T-helper 17 cell (primary cell): Measurements from ENCODE around the gene PSKH1. TPM values are rescaled to one million over a fixed set of nuclear protein-coding genes. Genes with fewer than 3 reads are reported as not detected.
A peak's percentile ranks its signal among the peaks of the same experiment; 100 is the strongest.

Source experiments
- ATAC-seq: fragments of 150-1000 bp; cut with Tn5 transposase; 2 replicates; pipeline ENCODE4 v1.10.0; 2021; ENCODE audit warnings: mild to moderate bottlenecking, moderate library complexity
- DNase-seq, 3 donors: peaks; one replicate each; pipeline versions ENCODE4 v3.0.0 to v3.0.0-alpha.2; 2020 to 2021
- H3K9me3 ChIP-seq: one replicate; pipeline ENCODE4 v1.7.0; 2013; ENCODE audit warnings: low read length, mild to moderate bottlenecking; ENCODE audit not compliant: control insufficient read depth, poor library complexity, severe bottlenecking
- H3K27ac Mint-ChIP-seq: one replicate; pipeline ENCODE4 v1.8.0; 2022; ENCODE audit warnings: mild to moderate bottlenecking, moderate library complexity, mixed read lengths
- H3K27me3 Mint-ChIP-seq: one replicate; pipeline ENCODE4 v1.8.0; 2022; ENCODE audit warnings: mixed read lengths
- H3K36me3 Mint-ChIP-seq: one replicate; pipeline ENCODE4 v1.8.0; 2022; ENCODE audit warnings: low read depth, mixed read lengths
- H3K4me1 Mint-ChIP-seq: one replicate; pipeline ENCODE4 v1.8.0; 2022; ENCODE audit warnings: mild to moderate bottlenecking, mixed read lengths
- H3K4me3 Mint-ChIP-seq: one replicate; pipeline ENCODE4 v1.8.0; 2022; ENCODE audit warnings: mild to moderate bottlenecking, moderate library complexity, mixed read lengths
- total RNA-seq, 4 donors: library from RNA in 2 of 4; stranded (reverse) in 2 of 4; gene quantifications; one replicate each; pipeline ENCODE4 v1.2.3 and lab custom pipeline; 2022 to 2026

The PSKH1 gene
- total RNA-seq, 2 donors from 2014 or later, result 14.5 to 15.5 TPM

DNA sequence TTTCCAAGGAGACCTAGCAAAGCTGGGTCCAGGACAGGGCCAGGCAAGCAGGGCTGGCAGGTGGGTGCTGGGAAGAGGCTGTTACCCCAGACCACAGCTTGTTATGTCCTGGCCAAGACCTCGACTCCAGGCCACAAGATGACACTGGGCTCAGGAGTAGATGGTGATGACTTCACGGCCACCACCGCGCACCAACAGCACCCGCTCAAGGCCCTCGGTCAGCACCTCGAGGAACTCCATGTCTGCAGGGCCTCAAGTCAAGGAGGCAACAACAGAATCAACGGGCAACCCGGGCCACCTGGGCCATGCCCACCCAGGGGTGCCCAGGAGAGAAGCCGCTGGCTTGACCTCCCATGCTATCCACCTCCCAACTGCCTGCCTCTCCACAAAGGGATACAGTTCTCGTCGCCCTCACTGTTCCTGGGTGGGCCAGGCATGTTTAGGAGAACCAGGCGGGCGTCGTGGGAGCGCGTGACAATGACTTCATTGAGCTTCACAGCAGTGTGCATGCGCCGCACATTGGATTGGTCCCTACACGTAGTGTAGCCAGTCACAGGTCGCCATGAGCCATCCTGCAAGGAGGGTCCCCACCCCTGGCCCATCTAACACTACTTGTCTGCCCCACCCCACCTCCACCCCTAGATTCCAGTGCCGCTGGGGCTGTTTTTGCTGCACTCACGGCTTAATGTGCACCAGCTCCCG lies 51.8 kb downstream of the PSKH1 start:
- no peaks in the 10 kb centered on the region for H3K9me3 ChIP-seq
- Mint-ChIP-seq H3K36me3 (no peaks in the 10 kb centered on the region), H3K27ac (no peak overlapping the region), H3K4me1 (peaks cover 14% of the 10 kb centered on the region), H3K4me3 (no peak overlapping the region), H3K27me3 (no peaks in the 10 kb centered on the region)
- ATAC-seq, result no peak
- DNase-seq, result no peak

GRCh38 chr16:67945392-67945933 lies 52.4 kb downstream of the PSKH1 start:
- ATAC-seq, result no peak
- H3K4me3 Mint-ChIP-seq, result no peak overlapping the region
- H3K4me1 Mint-ChIP-seq, result peaks cover 8% of the 10 kb centered on the region
- no peaks in the 10 kb centered on the region for H3K36me3 Mint-ChIP-seq
- no peak overlapping the region for H3K27ac Mint-ChIP-seq
- no peaks in the 10 kb centered on the region for H3K9me3 ChIP-seq
- no peak for DNase-seq
- H3K27me3 Mint-ChIP-seq, result no peaks in the 10 kb centered on the region

- Mint-ChIP-seq H3K4me3 (no peak overlapping the region), H3K27me3 (no peaks in the 10 kb centered on the region), H3K27ac (no peak overlapping the region), H3K4me1 (peaks cover 8% of the 10 kb centered on the region), H3K36me3 (no peaks in the 10 kb centered on the region)
- ATAC-seq (no peak), DNase-seq (no peak)
- no peaks in the 10 kb centered on the region for H3K9me3 ChIP-seq
Observed at GRCh38 chr16:67946128-67946569, 53.1 kb downstream of the PSKH1 start.

DNA sequence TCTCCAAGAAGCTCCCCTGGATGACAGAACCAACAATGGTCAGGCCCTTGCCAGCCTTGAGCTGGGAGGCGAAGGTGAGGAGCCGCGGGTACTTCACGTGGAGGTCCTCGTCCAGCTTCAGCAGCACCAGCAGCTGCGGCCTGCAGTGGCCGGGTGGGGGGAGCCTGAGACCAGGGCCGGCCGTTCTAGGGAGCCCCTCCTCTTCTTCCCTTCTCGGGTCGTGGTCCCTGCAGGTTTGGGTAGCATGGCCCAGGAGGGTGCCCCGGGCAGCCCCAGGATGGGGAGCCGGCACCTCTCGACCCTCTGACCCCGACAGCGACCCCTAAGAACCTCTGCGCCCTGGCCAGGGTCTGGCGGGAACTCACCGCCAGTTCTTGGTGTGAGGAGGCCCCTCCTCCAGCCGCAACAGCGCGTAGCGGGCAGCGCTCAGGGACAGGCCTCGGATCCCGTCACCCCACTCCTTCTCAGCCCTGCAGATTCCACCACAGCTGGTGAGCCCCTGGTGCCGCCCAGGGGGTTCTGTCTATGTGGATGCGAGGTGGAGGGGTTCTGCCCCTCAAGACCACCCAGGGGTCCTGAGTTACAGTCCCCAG lies 54.0 kb downstream of the PSKH1 start:
- H3K4me3 Mint-ChIP-seq, result no peak overlapping the region
- H3K4me1 Mint-ChIP-seq, result peaks cover 5% of the 10 kb centered on the region
- DNase-seq (no peak), ATAC-seq (no peak)
- H3K9me3 ChIP-seq, result no peaks in the 10 kb centered on the region
- no peaks in the 10 kb centered on the region for H3K36me3 Mint-ChIP-seq
- no peaks in the 10 kb centered on the region for H3K27me3 Mint-ChIP-seq
- H3K27ac Mint-ChIP-seq, result no peak overlapping the region

DNA sequence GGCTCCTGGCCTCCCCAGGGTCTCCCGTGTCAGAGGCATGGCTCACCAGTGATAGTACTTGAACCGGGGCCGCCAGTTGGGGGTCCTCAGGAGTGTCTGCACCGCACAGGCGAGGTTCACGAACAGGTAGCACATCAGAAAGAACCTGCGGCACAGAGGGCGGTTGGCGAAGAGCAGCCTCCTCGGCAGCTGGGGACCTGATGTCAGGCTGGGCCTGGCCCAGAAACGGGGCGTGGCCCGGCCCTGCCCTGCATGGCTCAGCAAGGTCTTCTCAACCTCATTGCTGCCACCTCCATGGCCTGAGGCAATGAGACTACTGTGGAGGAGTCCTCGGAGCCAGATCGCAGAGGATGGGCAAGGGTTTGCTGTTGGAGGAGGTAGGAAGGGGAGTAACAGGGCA lies 55.0 kb downstream of the PSKH1 start:
- ATAC-seq (no peak), DNase-seq (no peak)
- Mint-ChIP-seq H3K4me1 (peaks cover 3% of the 10 kb centered on the region), H3K4me3 (no peak overlapping the region), H3K27me3 (no peaks in the 10 kb centered on the region), H3K27ac (peak overlapping the region; percentile 70), H3K36me3 (no peaks in the 10 kb centered on the region)
- H3K9me3 ChIP-seq, result no peaks in the 10 kb centered on the region

DNA sequence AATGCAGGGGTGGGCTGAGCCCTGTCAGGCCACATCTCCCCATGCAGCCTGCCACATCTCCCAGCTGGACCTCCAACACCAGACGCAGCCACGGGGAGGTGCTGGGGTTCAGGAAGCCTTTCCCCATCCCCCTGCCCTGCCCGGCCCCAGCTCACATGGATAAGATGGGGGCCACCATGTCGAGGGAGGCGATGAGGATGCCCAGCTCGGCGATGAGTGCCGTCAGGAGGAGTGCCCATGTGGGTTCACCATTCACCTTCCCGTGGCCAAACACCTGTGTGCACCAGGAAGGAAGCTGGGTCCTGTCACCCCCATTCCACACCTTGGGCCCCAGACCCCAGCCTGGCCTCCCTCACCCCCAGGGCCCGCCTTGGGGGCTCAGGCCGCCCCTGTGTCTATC lies 56.6 kb downstream of the PSKH1 start:
- DNase-seq (no peak), ATAC-seq (no peak)
- Mint-ChIP-seq H3K36me3 (no peaks in the 10 kb centered on the region), H3K4me3 (no peak overlapping the region), H3K4me1 (peaks cover 3% of the 10 kb centered on the region), H3K27ac (no peak overlapping the region), H3K27me3 (no peaks in the 10 kb centered on the region)
- H3K9me3 ChIP-seq, result no peaks in the 10 kb centered on the region

- peaks cover 3% of the 10 kb centered on the region for H3K4me1 Mint-ChIP-seq
- no peaks in the 10 kb centered on the region for H3K9me3 ChIP-seq
- no peak overlapping the region for H3K27ac Mint-ChIP-seq
- no peak for DNase-seq
- no peak for ATAC-seq
- H3K27me3 Mint-ChIP-seq, result no peaks in the 10 kb centered on the region
- no peak overlapping the region for H3K4me3 Mint-ChIP-seq
- H3K36me3 Mint-ChIP-seq, result no peaks in the 10 kb centered on the region
Observed at GRCh38 chr16:67950335-67950843, 57.3 kb downstream of the PSKH1 start.

GRCh38 chr16:67951485-67951884 lies 58.4 kb downstream of the PSKH1 start:
- H3K27me3 Mint-ChIP-seq, result no peaks in the 10 kb centered on the region
- H3K4me1 Mint-ChIP-seq, result peaks cover 3% of the 10 kb centered on the region
- ATAC-seq (no peak), DNase-seq (no peak)
- H3K27ac Mint-ChIP-seq, result no peak overlapping the region
- no peaks in the 10 kb centered on the region for H3K9me3 ChIP-seq
- no peak overlapping the region for H3K4me3 Mint-ChIP-seq
- no peaks in the 10 kb centered on the region for H3K36me3 Mint-ChIP-seq

- ATAC-seq (no peak), DNase-seq (no peak)
- Mint-ChIP-seq H3K4me3 (no peak overlapping the region), H3K36me3 (no peaks in the 10 kb centered on the region), H3K4me1 (peaks cover 5% of the 10 kb centered on the region), H3K27me3 (no peaks in the 10 kb centered on the region), H3K27ac (no peak overlapping the region)
- H3K9me3 ChIP-seq, result no peaks in the 10 kb centered on the region
Observed at GRCh38 chr16:67953641-67954375, 60.8 kb downstream of the PSKH1 start.

DNA sequence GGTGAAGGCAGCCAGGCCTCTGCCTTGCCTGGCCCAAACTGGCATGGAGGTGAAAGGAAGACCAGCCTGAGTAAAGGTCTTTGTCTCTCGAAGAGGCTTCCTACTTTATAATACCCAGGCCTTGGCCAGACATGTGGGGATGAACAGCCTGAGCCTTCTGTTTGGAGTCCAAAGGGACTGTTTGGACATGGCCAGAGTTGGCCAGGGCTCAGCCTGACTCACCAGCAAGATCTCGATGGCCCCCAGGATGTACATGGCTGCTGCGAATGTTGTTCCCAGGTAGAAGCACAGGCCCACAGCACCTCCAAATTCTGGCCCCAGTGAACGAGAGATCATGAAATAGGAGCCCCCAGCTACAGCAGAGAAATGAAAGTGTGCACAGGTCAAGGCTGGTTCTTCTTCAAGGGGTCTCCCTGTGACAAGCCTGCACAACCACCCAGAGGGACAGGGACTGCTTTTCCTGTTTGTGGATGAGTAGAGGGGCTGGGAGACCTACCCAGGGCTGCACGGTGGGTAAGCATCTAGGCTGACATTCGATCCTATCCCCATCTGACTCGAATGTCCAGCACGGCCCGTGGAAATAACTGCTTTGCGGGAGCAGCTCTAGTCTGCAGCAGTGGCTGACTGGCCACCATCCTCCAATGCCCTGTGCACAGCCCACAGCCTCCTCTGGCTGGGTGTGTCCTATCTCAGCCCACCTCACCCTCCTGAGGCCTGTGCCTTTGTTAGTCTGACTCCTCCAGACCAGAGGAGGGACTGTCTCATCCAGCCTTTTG lies 61.6 kb downstream of the PSKH1 start:
- no peaks in the 10 kb centered on the region for H3K27me3 Mint-ChIP-seq
- no peak overlapping the region for H3K4me3 Mint-ChIP-seq
- ATAC-seq (no peak), DNase-seq (no peak)
- H3K27ac Mint-ChIP-seq, result no peak overlapping the region
- no peaks in the 10 kb centered on the region for H3K9me3 ChIP-seq
- peaks cover 5% of the 10 kb centered on the region for H3K4me1 Mint-ChIP-seq
- H3K36me3 Mint-ChIP-seq, result no peaks in the 10 kb centered on the region

DNA sequence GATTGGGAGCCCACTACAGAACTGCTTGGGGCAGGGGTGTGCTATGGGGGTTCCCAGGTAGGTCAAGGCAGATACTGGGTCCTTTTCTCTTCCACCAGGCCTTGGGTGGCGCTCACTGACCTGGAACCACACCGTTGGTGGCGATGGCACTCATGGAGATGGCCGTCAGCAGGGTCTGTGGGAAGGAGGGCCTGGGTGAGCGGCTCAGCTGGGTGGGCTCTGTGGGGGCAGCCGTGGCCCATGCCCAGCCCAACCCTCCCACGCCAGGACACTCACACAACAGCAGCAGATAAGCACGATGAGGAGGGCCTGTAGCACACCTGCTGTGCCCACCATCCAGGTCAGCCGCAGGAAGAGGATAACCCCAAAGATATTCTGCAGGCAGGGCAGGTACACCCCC lies 64.6 kb downstream of the PSKH1 start:
- H3K27ac Mint-ChIP-seq, result no peak overlapping the region
- H3K9me3 ChIP-seq, result no peaks in the 10 kb centered on the region
- peaks cover 8% of the 10 kb centered on the region for H3K4me1 Mint-ChIP-seq
- DNase-seq (no peak), ATAC-seq (no peak)
- H3K36me3 Mint-ChIP-seq, result peaks cover 4% of the 10 kb centered on the region
- H3K4me3 Mint-ChIP-seq, result no peak overlapping the region
- no peaks in the 10 kb centered on the region for H3K27me3 Mint-ChIP-seq

GRCh38 chr16:67959536-67960329 lies 66.7 kb downstream of the PSKH1 start:
- peaks cover 4% of the 10 kb centered on the region for H3K36me3 Mint-ChIP-seq
- no peak overlapping the region for H3K4me3 Mint-ChIP-seq
- no peak for DNase-seq
- H3K4me1 Mint-ChIP-seq, result peaks cover 11% of the 10 kb centered on the region
- H3K27me3 Mint-ChIP-seq, result no peaks in the 10 kb centered on the region
- no peak for ATAC-seq
- no peak overlapping the region for H3K27ac Mint-ChIP-seq
- no peaks in the 10 kb centered on the region for H3K9me3 ChIP-seq
